GM21786 (cell line): ENCODE results near the gene SFXN5.
"Not testable (repeated sequence)": the region's sequence is repeated elsewhere in the genome, so short reads cannot be mapped to it uniquely, and the experiment has no call there.

ENCODE experiments used
- ATAC-seq: cut with Tn5 transposase; IDR thresholded peaks from one replicate; pipeline ENCODE4 v1.9.1; 2021; ENCODE audit not compliant: unreplicated experiment

SFXN5 gene, protein sequence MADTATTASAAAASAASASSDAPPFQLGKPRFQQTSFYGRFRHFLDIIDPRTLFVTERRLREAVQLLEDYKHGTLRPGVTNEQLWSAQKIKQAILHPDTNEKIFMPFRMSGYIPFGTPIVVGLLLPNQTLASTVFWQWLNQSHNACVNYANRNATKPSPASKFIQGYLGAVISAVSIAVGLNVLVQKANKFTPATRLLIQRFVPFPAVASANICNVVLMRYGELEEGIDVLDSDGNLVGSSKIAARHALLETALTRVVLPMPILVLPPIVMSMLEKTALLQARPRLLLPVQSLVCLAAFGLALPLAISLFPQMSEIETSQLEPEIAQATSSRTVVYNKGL

DNA sequence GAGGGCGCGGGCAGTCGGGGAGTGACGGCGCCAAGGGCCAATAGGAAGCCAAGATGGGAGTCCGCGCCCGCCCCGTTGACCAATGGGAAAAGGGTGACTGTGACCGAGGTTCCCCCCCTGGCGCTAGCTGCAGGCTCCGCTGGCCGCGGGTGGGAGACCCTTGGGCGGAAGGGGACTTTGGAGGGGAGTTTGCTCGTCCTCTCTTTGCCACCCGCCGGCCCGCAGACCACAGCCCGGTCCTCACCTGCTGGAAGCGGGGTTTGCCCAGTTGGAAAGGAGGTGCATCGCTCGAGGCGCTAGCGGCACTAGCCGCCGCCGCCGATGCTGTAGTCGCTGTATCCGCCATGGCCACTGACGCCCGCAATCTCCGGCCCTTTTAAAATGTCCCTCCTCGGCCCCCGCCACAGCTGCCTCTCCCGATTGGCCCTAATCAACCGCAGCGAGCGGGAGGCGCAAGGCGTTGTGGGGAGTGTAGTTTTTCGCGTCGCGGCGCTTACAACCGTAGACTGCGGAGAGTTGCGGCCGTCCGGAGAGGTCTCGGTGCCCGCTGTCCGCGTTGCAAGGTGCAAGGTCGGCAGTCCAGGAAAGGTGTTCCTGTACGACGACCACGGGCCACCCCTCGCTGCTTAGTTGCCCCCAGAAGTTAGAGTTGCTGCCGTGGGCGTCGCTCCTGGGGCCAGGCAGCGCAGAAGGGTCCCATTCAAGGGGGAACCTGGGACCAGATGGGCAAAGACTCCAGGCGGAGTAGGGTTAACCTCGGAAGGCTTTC, at the start of gene SFXN5:
Gene SFXN5, minus strand, starts transcription at position 353 of the 769 bp plus-strand sequence. Its CDS starts 7 bp downstream, at position 346.
- peak; percentile 91 for ATAC-seq

DNA sequence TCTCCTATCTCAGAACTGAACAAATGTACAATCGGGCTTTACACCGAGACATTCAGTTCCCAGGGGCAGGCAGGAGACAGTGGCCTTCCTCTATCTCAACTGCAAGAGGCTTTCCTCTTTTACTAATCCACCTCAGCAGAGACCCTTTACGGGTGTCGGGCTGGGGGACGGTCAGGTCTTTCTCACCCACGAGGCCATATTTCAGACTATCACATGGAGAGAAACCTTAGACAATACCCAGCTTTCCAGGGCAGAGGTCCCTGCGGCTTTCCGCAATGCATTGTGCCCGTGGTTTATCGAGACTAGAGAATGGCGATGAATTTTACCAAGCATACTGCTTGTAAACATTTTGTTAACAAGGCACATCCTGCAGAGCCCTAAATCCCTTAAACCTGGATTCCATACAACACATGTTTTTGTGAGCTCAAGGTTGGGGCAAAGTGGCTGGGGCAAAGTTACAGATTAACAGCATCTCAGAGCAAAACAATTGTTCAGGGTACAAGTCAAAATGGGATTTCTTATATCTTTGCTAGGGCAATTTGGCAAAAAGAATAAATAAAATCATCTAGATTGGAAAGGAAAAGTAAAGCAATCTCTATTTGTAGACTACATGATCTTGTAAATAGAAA, 48.2 kb upstream of the SFXN5 start:
- ATAC-seq = not testable (repeated sequence)

DNA sequence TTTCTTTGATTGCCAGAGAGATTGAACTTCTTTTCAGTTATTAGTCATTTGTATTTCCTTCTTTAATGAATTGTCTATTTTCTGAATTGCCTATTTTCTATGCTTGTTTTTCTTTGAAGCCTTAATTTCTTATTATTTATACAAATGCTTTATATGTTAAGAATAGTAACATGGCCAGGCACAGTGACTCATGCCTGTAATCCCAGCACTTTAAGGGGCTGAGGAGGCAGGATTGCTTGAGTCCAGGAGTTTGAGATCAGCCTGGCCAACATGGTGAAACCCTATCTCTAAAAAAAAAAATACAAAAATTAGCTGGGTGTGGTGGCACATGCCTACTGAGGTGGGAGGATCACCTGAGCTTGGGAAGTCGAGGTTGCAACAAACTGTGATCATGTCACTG, 45.9 kb upstream of the SFXN5 start:
- ATAC-seq = no peak

DNA sequence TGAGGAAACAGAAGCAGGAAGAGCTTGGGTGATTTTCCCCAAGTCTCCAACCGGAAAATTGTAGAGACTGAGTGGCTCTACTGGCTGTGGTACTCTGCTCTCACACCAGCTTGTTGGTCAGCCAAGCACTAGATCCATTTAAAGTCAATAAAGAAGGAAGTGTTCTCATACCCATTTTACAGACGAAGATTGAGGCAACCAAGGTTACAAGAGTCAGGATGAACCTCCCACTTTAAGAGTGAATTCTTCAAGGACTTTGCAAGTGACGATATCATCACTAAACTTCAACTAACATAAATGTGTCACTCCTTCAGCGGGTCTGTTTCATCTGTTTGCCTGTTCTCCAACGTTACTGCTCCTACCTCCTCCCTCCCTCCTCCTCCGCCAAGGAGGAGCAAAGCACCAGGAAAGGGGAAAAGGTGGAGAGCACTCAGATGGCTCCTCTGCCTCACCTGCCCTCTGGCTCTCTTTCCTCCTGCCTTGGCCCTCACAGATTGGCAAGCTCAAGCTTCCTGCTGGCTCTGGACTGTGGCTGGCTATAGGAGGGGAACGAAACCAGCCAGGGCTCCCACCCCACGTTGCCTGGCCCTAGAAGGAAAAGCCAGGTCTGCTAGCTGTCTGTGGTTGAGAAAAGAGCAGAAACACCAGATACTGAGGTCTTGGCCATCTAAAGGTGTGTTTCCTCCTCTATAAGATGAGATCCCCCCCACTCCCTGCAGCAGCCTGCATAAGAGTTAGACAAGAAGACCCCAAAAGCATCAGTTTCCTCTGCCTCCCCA, 44.9 kb upstream of the SFXN5 start:
- no peak for ATAC-seq

DNA sequence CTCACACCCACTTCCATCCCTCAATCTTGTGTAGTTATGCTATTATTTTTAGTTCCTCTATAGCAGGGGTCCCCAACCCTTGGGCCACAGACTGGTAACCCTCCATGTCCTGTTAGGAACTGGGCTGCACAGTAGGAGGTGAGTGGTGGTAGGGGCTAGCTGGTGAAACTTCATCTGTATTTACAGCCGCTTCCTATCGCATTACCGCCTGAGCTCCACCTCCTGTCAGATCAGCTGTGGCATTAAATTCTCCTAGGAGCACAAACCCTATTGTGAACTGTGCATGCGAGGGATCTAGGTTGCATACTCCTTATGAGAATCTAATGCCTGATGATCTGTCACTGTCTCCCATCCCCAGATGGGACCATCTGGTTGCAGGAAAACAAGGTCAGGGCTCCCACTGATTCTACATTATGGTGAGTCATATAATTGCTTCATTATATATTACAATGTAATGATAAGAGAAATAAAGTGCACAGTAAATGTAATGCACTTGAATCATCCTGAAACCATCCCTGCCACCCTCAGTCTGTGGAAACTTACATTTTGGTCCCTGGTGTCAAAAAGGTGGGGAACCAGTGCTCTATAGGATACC, 42.9 kb upstream of the SFXN5 start:
- no peak for ATAC-seq

DNA sequence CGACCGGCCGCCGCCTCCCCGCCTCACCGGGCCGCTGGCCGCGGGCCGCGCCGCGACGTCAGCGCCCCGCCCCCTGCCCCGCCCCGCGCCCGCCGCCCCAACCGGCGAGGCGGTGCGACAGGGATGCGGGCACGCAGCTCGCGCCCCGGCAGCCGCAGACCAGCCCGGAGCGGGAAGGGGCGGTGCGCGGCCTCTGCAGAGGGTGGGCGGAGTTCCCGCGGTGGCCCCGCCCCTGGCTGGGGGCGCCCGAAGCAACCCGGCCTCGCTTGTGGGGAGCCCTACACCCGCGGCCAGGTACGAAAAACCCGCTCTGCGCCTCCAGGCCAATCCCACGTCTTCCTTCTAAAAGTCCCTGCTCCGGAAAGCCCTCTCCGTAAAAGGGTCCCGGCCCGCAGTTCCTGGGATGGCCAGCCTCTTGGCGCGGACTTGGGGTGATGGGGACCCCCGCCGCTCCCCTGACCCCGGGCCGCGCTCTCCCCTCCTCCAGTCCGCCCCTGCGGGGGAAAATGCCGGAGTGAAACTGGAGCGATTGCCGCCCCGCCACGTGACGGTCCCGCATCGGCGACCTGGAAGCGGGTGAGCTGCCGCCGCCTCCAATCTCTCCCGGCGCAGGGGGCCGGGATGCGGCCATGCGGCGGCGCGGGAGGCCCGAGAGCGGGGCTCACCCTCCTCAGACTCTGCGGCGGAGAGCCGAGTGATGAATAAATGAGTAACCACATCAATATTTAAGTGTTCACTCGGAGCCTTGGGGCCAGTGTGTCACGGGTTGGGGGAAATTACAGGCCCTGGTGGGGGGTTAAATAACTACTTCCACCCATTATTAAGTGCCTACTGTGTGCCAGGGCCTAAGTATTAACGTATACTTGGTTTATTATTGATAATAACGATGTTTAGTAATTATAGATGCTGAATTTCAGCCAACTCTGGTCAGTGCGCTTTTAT, 41.7 kb upstream of the SFXN5 start, which contains the start of gene RAB11FIP5:
Gene RAB11FIP5, minus strand, starts transcription at position 36 of the 942 bp plus-strand sequence. CDS start 171 bp downstream, outside the sequence.
- ATAC-seq = peak; percentile 71

DNA sequence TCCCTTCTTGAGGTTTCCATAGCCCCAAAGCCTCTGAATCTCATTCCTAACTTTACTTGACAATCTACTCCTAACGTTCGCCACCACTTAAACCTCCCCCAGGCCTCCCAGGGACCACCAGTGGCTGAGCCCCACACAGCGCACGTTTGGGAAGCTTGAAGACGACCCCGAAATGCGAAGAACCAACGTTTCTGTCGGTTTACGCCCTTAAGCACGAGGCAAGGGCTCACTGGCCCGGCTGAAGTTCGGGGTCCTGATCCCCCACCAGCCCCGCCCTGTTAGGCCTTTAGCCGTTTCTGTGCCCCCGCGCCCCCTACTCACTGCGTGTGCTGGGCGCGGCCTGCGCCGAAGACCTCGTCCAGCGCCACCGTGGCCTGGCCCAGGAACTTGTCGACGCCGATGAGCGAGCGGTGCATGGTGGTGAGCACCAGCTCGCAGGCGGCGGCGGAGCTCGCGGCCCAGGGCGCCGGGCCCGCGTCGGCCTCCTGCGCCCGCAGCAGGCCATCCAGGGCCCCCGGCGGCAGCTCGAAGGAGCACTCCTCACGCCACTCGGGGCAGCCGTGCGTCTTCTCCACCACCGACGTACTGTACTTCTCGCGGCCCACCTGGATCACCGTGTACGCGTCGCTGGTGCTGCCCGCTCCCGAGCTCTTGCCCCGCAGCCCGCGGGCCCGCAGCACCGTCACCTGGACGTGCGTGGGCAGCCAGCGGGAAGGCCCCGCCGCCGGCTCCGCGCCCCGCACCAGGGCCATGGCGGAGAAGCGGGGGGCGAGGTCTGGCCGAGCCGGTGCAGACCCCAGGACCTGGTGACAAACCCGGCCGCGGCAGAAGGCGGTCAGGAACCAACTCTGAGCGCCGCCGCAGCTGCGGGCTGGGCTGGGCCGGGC, 40.8 kb upstream of the SFXN5 start:
- ATAC-seq = peak; percentile 10

DNA sequence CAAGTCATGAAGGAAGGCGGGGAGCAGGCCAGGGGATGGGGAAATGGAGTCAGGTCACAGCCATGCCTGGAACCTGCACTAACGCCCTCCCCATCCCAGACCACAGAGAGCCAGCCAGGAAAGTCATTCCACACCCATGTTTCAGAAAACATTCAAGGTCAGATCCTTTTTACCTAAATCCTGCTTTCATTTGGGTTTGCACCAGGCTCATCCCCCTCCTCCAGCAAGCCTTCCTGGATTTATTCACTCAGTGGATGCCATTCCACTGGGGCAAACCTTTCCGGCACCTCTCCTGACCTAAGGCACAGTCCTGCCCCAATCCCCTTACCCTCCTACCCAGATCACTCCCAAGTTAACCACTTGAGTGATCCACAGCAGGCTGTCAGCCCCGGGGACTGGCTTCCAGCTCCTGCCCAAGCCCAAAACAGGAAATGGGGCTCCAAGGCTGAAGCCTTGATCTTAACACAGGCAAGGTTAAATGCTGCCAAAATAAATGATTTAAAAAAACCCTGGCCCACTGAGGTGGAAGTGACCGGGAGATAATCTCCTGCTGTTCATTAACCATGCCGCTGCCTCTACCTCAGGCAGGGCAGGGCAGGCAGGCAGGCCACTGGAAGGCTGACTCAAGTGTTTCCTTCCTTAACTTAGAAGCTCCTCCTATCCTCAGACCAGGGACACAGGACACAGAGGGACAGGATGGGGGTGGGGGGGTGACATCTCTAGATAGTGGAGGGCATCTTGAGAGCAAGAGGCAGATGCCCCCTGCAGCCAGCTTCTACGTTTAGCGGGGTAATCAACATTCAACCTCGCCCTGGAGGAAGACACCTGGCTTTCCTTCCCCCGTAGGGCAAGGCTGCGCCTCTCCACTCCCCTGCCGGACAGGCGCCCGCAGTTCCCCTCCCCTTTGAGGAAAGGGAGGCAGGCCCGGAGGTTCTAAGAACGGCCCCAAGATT, 39.8 kb upstream of the SFXN5 start:
- no peak for ATAC-seq

DNA sequence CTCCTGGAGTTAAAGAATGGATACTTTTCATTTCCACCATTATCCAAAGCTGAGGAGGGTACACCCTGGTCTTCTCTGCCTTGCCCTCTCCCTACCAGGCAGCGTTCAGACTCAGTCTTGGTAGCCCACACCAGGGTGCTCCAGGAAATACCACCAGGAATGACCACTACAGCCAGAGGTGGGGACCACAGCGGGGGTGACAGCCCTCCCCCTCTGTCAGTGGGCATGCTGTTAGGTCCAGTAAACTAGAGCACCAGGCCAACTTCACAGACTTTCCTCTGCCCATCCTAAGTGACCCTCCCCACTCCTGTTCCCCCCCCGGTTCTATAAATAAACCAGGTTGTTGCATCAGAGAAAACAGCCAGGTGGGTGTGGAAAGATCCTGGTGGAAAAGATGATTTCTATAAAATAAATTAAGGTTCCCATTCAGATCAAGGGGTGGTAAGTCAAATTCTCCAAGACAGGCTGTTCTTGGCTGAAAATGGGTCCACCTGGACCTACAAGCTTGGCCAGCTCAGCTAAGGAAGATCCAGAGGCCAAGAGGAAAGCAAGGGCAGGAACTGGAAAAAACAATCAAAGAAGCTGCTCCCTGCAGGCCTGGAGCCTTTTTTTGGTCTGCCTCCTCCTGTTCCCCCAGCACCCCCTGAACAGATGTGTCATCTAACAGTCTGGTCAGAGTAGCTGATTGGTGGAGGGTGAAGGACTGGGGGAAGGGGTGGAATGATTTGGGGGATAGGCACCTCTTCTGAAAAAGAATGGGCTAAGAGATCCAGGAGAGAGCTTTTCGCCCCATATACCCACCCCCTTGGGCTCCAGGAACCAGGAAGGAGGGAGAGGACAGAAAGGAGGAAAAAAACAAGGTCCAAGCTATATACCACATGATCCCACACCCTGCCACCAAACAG, 38.9 kb upstream of the SFXN5 start:
- ATAC-seq = no peak

DNA sequence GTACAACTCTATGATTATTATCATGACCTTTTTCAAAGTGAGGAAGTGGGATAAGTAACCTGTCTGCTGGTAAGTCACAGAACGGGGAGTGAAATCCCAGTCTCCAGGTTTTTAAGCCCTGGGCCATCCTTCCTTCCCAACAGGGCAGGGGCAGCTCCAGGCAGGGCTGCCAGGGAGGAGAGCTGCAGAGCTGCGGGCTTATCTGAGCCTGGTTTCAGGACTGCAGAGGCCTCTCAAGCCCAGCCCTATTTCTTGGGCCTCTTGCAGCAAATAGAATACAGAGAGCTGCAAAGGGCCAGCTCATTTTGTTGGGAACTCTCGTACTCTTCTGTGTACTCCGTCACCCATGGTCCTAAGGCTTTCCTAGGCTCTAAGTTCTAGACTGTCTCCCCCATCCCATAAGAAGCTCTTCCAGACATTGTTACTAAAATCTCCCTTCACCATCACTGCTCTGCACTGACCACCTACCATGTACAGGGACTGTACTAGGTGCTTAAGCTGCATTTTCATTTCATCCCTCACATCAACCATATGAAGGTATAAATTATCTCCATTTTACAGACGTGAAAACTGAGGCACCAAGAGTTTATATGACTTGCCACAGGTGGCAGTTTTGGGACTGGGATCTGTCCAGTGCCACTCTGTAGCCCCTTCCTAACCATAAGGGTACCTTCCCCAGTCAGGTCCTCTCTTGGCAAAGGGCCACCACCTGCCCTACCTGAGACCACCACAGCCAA, 38.1 kb upstream of the SFXN5 start:
- no peak for ATAC-seq

DNA sequence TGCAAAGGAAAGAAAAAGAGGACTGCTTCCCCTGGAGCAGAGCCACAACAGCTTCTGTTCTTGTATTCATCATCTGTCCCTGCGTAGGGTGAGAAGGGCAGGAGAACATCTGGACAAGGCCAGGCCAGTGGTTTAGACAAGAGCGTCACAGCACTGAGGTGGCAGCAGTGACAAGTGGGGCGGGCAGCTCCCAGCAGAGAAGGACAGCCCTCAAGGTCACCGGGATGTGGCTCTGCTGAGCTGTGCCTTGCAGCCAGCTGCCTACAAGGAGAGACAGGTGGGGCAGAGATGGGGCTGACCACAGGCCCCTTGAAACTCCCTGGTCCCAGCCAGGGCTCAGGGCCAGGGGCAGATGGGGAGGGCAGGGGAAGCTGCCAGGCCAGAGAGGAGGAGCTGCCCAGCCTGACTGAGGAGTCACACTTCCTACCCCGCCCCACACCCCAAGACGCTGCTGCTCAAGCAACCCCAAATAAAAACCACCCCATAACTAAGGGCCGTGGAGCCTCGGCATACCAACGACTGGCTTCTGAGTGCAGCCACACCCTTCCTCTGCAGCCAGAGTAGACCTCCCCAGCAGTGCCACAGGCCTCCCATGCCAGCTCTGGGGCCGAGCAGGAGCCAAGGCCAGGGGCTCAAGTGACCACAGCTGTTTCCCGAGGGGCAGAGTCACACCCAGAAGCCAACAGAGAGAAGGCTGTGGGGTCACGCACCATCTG, 35.9 kb upstream of the SFXN5 start:
- ATAC-seq = no peak

DNA sequence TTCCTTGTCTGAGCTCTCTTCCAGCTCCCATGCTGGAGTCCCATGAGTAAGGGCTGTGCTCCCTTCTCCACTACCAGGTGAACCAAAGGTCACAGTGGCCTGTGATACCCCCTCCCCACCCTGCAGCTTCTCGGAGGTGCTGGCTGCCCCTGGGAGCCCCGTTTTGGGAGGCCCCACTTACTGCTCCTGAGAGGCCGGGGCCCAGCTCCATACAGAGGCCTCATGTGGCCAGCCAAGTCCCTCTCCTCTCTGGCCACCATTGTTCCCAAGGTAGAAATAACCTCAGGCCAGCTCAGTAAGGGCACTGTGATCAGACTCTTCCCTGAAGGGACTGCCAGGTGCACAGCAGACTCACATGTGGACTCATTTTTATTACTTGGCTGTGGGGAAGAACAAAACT, 35.3 kb upstream of the SFXN5 start:
- no peak for ATAC-seq

DNA sequence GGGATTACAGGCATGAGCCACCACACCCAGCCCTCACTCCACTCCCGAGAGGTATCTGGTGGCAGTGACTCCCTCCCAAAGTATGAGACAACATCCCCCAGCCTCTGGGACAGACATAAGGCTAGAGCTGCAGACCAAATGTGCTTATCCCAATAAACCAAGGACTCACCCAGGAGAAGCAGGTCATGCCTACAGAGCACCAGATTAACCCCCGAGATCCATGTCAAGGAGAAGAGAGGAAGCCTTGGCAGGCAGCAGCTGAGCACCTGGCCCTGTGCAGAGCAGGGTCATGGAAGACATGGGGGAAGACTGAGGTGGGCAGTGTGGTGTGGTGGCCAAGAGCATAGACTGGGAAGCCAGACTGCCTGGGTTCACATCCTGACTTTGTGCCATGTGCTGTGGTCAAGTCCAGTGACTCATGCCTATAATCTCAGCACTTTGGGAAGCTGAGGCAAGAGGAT, 34.0 kb upstream of the SFXN5 start:
- no peak for ATAC-seq

DNA sequence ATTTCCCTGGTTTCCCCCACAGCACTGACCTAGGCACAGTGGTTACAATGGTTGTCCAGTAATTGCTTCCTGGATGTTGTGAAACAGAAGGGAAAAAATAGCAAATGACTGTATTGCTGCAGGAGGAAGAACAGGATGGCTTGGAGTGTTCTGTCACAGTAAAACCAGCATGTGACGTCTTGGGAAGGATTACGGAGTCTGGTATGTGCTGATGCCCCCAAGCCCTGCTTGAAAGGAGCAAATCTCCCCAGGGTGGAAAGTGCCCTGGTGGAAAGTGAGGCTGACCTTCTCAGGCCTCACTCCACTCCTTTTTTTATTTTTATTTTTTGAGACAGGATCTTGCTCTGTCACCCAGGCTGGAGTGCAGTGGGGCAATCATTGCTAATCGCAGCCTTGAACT, 33.4 kb upstream of the SFXN5 start:
- no peak for ATAC-seq

DNA sequence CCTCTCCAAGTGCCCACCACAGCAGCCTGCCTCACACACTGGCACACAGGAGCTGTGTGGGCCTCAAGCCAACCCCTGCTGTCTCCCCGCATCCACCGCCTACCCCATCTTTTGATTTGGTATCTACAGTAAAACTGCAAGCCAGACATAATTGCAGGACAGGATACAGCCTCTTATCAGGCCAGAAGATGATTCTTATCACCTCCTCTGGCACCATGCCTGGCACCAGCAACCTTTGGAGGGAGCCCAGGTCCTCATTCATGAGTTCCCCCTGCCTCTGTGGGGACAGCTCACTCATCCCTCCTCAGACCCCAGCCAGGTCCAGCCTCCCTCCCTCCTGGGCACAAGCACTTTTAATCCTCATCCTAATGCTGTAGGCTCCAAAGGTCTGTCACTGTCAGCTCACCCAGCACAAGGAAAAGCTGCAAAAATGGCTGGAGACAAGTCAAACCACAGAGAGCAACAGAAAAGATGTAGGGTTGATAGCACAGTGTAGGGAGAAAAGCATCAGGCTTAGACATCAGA, 31.6 kb upstream of the SFXN5 start:
- no peak for ATAC-seq
